Urinary bladder (tissue), 4 donors: Measurements from ENCODE around the gene ARMC7. TPM values are rescaled to one million over a fixed set of nuclear protein-coding genes. Genes with fewer than 3 reads are reported as not detected.

ENCODE experiments used
- DNase-seq: peaks from one replicate; pipeline ENCODE4 v3.0.0-alpha.2; 2015; ENCODE audit errors: extremely low spot score
- H3K27ac ChIP-seq: one replicate; pipeline ENCODE4 v1.5.1; 2013; ENCODE audit warnings: low read depth, mild to moderate bottlenecking, moderate library complexity
- H3K36me3 ChIP-seq: one replicate; pipeline ENCODE4 v1.6.1; 2013; ENCODE audit warnings: mild to moderate bottlenecking, moderate library complexity; ENCODE audit not compliant: insufficient read depth
- H3K4me1 ChIP-seq: one replicate; pipeline ENCODE4 v1.6.1; 2013; ENCODE audit warnings: mild to moderate bottlenecking, moderate library complexity; ENCODE audit not compliant: insufficient read depth
- H3K4me3 ChIP-seq: one replicate; pipeline ENCODE4 v1.5.1; 2013; ENCODE audit warnings: low read depth, low read length
- WGBS: extraction: QIAGEN DNeasy Blood & Tissue Kit; methylation state at CpG from one replicate; pipeline ENCODE4 v1.1.7; 2013; 5-methylcytosine and 5-hydroxymethylcytosine counted together
- polyA plus RNA-seq: library from polyadenylated mRNA; stranded (reverse); fragments of 200-250 nt; gene quantifications from one replicate; pipeline ENCODE4 v1.2.3, GENCODE V29; 2013
- total RNA-seq: library from RNA; depleted of rRNA; stranded (reverse); fragments of >200 nt; gene quantifications from one replicate; pipeline ENCODE4 v1.2.3, GENCODE V29; 2014
- donor health status: healthy with polysubstance abuse.
- donor health status: healthy.

ARMC7 gene
- total and polyA plus RNA-seq, 2 donors: 2.5 to 9.6 TPM

DNA sequence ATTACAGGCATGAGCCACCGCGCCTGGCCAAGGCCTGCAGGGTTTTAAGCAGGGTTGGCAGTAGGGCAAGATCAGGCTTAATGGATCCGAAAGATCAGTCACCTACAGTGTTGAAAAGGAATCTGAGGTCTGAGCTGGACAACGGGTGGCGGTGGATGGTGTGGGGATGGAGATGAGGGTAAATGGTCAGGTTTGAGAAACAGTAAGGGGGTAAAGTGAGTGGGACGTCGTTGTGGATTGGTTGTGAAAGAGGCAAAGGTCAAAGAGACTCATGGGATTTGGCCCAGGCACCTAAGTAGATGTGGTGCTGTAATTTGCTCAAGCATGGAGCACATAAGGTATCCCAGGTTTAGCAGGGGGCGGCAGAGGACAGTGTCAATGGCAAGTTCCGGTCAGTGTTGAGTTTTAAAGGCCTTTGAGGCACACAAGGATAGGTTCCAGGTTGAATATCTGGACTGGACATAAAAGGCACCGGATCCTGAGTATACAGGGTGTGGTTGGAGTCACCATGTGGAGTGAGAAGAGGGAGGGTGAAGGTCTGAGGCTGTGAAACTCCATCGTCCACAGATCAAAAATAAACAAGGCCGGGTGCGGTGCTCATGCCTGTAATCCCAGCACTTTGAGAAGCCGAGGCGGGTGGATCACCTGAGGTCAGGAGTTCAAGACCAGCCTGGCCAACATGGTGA is 23.1 kb upstream of the ARMC7 start:
- DNase-seq: no peak
- WGBS: 75% methylated on average over 15 of the region's 15 CpGs
- Histone ChIP-seq H3K4me3 (no peak overlapping the region), H3K27ac (no peak overlapping the region), H3K4me1 (no peaks in the 10 kb centered on the region), H3K36me3 (no peaks in the 10 kb centered on the region)

- Histone ChIP-seq H3K4me3 (peak overlapping the region; percentile 49), H3K4me1 (no peaks in the 10 kb centered on the region), H3K27ac (peak overlapping the region; percentile 91), H3K36me3 (no peaks in the 10 kb centered on the region)
- WGBS: 62% methylated on average over 12 of the region's 12 CpGs
- DNase-seq: no peak
These were observed 22.6 kb upstream of the ARMC7 start for GRCh38 chr17:75087182-75087557.

GRCh38 chr17:75087558-75088453 is 22.0 kb upstream of the ARMC7 start, which contains the start of gene SLC16A5:
Gene SLC16A5, plus strand, starts transcription at chr17:75087954. Its CDS starts 5,683 bp downstream, at chr17:75093637.
- H3K4me3 ChIP-seq: peak within 1 kb of the TSS; percentile 49
- H3K36me3 ChIP-seq: no peaks in the 10 kb centered on the region
- H3K27ac ChIP-seq: peak within 1 kb of the TSS; percentile 91
- peak; percentile 86 for DNase-seq
- WGBS: 5% methylated on average over 69 of the region's 69 CpGs
- no peaks in the 10 kb centered on the region for H3K4me1 ChIP-seq

DNA sequence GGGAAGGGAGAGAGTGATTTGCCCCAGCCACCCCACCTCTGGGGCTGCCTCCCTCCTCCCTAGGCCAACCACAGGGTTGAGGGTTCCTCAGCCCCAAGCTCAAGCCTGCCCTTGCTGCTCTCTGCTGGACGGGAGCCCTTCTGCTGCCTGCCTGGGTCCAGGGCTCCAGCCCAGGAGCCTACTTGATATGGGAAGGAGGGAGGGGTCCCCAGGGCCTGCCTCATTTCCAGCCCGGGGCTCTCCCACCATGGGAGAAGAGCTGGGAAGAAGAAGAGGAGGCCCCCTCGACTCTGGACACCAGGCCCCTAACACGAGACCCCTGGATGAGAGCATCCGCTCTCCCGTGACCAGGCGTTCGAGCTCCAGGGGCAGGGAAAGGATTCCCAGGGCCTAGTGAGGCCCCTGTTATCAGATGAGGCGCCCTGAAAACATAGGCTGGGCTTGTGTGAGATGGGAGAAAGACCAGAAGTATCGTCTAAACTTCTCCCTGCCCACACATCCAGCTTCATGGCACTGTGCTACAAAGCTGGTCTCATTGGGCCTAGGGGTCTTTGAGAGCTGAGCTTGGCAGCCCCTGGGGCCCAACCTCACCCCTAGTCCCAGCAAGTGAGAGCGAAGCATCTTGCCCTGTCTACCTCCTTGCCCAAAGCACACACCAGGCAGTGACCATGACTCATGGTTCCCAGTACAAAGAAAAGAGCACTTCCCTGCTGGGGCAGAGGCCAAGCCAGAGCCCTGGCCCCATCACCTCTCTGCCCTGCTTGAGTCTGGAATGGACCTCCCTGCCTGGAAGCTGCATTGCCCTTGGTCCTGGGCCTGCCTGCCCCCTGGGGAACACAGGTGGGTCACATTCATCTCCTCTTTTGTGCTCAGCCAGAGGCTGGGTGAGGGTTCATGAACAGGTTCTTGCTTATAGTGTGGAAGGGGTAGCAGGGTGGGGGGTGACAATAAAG is 21.0 kb upstream of the ARMC7 start:
- DNase-seq: no peak
- Histone ChIP-seq H3K36me3 (no peaks in the 10 kb centered on the region), H3K27ac (peak overlapping the region; percentile 91), H3K4me3 (peak overlapping the region; percentile 49), H3K4me1 (no peaks in the 10 kb centered on the region)
- WGBS: 69% methylated on average over 11 of the region's 11 CpGs

DNA sequence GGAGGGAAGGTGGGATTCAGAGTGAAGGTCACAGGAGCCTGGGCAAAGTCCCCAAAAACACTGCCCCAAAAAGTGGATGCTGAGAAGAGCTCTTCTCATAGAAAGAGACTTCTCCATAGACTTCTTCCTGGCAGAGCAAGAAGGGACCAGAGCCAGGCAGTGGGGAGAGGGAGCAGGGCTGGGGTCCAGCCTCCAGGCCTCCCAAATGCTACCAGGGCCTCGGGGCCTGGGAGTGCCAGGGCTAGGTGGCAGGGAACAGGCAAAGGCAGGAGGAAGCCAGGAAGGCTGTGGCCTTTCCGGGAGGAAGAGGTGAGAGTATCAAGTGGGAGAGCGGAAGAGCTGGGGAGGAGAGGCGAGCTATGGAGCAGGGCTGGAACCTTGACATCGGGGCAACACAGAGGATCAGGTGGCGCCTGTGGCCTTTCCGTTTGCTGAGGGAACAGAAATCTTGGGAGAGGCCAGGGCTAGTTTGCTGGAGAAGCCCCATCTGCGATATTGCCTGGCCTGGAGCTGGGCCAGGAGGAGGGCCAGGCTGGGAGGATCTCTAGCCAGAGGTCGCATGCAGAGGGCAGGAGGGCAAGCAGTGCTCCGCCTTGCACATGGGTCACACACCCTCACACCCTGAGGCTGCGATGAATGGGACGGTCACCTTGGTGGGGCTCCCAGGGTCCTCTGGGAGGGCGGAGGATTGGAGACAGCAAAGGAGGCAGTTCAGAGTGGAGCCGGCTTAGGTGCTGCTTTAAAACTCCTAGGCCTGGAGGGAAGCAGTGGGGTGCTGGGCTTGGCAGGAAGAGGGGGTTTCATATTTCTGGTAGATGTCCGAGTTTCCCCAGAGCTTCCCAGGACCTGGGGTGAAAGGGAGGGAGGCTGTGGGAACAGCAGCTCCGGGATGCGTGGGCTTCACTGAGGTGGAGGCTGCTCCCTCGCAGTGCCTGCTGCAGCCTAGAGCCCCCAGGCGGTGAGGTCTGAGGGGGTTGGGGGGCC is 18.6 kb upstream of the ARMC7 start:
- no peak for DNase-seq
- Histone ChIP-seq H3K27ac (peak overlapping the region; percentile 73), H3K4me3 (no peak overlapping the region), H3K36me3 (no peaks in the 10 kb centered on the region), H3K4me1 (peaks cover 2% of the 10 kb centered on the region)
- WGBS: 48% methylated on average over 19 of the region's 19 CpGs

DNA sequence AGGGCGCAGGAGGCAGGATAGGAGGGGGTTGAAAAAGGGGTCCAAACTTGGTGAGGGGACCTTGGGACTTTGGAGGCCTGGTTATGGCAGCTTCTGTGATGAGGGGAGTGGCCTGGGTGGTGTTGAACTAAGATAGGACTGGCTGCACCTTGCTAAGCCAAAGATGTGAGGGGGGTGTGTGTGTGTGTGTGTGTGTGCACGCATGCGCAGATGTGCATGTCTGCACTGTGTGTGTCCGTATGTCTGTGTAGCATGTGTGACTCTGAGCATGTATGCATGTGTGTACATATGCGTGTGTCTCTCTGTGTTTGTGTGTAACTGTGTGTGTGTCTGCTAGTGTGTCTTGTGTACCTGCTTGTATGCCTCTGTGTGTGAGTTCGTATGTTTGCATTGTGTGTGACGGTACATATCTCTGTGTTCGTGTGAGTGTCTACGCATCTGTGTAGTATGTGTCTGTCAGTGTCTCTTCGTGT is 17.9 kb upstream of the ARMC7 start:
- WGBS: 81% methylated on average over 10 of the region's 10 CpGs
- Histone ChIP-seq H3K4me3 (no peak overlapping the region), H3K4me1 (peaks cover 2% of the 10 kb centered on the region), H3K36me3 (no peaks in the 10 kb centered on the region), H3K27ac (peak overlapping the region; percentile 73)
- no peak for DNase-seq

DNA sequence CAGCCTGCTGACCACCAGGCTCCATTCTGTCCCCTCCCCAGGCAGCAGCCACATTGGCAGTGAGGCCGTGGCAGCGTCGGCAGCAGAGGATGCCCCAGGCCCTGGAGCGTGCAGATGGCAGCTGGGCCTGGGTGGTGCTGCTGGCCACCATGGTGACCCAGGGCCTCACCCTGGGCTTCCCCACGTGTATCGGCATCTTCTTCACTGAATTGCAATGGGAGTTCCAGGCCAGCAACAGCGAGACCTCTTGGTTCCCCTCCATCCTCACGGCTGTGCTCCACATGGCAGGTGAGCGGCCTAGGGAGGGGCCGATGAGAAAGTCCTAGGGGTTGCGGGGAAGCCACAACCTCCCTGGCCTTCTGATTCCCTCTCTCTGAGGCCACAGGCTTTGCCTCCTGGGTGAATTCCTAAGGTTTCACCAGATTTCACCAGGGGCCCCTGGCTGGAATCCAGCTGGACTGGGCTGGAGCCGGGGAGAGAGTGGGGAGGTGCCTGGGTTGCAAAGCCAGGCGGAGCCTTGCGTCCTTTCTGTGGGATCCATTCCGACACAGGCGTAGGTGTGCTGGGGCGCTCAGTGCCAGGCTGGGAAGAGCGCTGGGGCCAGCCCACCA is 16.1 kb upstream of the ARMC7 start:
- DNase-seq: no peak
- Histone ChIP-seq H3K27ac (peak overlapping the region; percentile 89), H3K4me3 (no peak overlapping the region), H3K36me3 (no peaks in the 10 kb centered on the region), H3K4me1 (peaks cover 2% of the 10 kb centered on the region)
- 86% methylated on average over 18 of the region's 18 CpGs for WGBS

DNA sequence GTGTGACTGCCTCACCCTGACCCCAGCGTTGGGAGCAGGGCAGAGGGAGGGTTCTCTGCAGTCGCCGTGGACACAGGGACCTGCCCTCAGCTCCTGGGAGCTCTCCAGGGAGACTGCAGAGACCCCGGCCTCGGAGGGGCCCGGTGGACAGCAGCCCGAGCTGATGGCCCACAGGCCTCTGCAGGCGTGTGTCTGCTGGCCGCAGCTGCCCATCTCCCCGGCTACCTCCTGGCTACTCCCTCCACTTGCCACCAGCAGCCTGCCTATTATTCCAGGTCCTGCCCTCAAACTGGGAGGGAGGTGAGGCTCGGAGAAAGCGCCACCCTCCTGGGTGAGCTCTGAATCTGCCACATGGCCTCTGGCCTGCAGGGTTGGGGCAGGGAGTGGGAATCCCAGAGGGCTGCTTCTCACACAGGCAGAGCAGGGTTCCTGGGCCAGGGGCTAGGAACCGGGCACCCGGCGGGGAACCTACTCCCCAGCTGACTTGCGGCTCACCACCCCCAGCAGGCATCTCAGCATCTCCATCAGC is 14.8 kb upstream of the ARMC7 start:
- H3K36me3 ChIP-seq: no peaks in the 10 kb centered on the region
- H3K4me3 ChIP-seq: no peak overlapping the region
- WGBS: 75% methylated on average over 16 of the region's 16 CpGs
- DNase-seq: no peak
- peak overlapping the region; percentile 56 for H3K27ac ChIP-seq
- peaks cover 2% of the 10 kb centered on the region for H3K4me1 ChIP-seq

DNA sequence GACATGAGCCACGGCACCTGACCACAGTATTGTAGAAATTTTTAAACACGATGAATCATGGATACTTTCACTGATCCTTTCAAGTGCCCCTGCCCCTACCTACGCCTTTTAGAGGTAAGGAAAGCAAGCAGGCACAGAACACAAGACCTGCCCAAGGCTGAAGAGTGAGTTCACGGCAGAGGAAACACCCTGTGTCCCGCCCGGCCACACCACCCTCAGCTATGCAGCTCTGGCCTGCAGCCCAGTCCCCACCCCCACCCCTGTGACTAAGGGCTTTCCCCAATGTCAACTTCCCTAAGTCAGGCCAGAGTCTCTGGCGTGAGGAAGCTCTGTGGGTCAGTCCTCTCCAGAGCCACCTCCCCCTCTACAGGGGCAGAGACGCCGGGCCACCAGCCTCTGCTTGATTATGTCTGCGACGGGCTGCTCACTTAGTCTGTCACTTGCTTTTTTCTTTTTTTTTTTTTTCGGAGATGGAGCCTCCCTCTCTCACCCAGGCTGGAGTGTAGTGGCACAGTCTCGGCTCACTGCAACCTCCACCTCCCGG is 13.6 kb upstream of the ARMC7 start:
- no peaks in the 10 kb centered on the region for H3K36me3 ChIP-seq
- peak; percentile 78 for DNase-seq
- H3K4me1 ChIP-seq: peaks cover 2% of the 10 kb centered on the region
- 62% methylated on average over 14 of the region's 14 CpGs for WGBS
- H3K4me3 ChIP-seq: no peak overlapping the region
- no peak overlapping the region for H3K27ac ChIP-seq

GRCh38 chr17:75097865-75098264 is 11.9 kb upstream of the ARMC7 start:
- Histone ChIP-seq H3K27ac (no peak overlapping the region), H3K4me1 (peaks cover 2% of the 10 kb centered on the region), H3K36me3 (peaks cover 2% of the 10 kb centered on the region), H3K4me3 (no peak overlapping the region)
- 97% methylated on average over 7 of the region's 7 CpGs for WGBS
- DNase-seq: no peak

DNA sequence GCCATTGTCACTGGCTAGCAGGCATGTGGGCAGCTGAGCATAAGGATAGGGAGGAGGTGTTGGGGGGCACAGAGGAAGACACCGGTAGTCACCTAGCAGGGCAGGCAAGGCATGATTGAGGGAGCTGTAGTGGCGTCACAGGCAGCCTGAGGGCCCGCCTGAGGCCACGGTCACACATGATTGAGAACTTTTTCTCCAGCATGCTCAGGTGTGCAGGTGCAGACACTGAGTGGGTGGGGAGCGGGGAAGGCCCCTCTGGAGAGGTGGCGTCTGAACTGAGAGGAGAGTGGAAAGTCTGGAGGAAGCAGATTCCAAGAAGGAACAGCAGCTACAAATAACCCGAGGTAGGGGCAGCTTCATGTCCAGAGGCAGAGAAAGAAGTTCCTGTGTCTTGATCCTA is 10.9 kb upstream of the ARMC7 start:
- Histone ChIP-seq H3K27ac (no peak overlapping the region), H3K4me1 (peaks cover 2% of the 10 kb centered on the region), H3K36me3 (peaks cover 2% of the 10 kb centered on the region), H3K4me3 (no peak overlapping the region)
- WGBS: 95% methylated on average over 7 of the region's 7 CpGs
- no peak for DNase-seq
